Measurements from ENCODE around the gene NR1I3.

The NR1I3 gene

DNA sequence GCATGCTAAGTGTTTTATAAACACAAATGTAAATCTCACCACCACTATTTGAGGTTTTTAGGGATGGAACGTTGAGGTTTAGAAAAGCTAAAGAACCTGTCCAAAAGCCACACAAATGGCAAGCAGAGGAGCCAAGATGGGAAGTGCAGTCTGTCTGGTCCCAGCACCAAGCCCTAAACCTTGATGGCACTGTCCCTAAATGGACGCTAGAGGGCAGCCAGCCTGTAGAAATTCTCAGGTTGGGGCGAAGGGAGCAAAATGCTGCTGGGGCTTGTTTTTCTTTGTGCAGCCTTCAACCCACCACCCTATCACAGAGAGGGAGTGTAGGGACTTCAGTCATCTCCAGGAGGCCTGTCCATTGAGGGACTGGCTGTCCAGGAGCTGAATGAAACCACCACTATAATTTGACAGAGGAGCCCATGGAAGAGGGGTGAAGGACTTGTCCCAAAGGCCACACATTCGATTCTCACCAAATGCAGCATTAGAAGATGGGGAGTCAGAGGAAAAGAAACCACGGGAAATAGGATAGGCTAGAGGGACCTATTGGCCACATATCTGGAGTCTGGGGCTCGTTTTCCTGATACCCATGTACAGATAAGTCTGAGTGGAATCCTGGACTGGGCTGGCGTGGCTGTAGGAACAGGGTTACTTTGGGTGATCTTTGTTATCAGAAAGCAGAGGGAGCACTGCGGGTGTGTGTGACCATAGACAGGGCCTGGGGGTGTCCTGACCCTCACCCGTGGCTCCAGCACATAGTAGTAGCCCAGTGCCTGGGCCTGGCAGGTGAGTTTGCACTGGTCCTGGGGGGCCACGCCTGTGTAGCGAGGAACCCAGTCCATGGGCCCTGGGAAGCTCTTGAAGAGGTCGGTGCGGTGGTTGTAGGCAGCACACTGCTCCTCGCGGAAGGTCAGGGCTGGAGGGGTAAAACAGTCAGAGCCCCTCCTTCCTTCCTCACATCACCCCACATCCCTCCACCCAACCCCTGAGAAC is 45.2 kb downstream of the NR1I3 start:
- peak; percentile 98 for TF ChIP-seq CTCF (IDR thresholded peaks at IDR 0.05; ENCODE audit: insufficient read depth, low read depth, low read length, missing control alignments)
- H3K4me3 ChIP-seq (ENCODE audit: low read length) = no peak overlapping the region
- peak; percentile 73 for DNase-seq (ENCODE audit: low read depth)

DNA sequence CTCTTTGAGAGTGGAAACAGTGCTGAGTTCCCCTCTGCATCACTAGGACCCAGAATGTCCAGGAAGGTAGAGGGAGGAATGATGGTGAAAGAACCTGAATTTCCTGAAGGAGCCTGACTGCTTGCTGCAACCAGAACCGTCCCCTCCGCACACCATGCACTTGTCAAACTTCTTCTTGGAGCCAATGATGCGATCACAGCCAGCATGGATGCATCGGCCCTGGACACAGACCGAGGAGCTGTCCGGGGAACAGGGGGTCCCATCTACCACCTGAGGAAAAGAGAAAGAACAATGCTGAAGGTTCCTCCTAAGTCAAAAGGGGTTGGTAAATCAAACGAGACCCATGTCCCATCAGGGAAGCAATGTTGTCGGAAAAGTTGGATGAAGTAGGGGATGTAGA is 46.0 kb downstream of the NR1I3 start:
- H3K4me3 ChIP-seq (ENCODE audit: low read length) = no peak overlapping the region
- no peak for TF ChIP-seq CTCF (IDR thresholded peaks at IDR 0.05; ENCODE audit: insufficient read depth, low read depth, low read length, missing control alignments)
- no peak for DNase-seq (ENCODE audit: low read depth)

- no peak for TF ChIP-seq CTCF (IDR thresholded peaks at IDR 0.05; ENCODE audit: insufficient read depth, low read depth, low read length, missing control alignments)
- DNase-seq (ENCODE audit: low read depth) = no peak
- no peak overlapping the region for H3K4me3 ChIP-seq (ENCODE audit: low read length)
Observed at GRCh38 chr1:161190962-161191521, 47.0 kb downstream of the NR1I3 start.

- no peak for DNase-seq (ENCODE audit: low read depth)
- TF ChIP-seq CTCF (IDR thresholded peaks at IDR 0.05; ENCODE audit: insufficient read depth, low read depth, low read length, missing control alignments) = no peak
- H3K4me3 ChIP-seq (ENCODE audit: low read length) = no peak overlapping the region
Observed at GRCh38 chr1:161189036-161189435, 49.0 kb downstream of the NR1I3 start.

GRCh38 chr1:161188381-161188780 is 49.6 kb downstream of the NR1I3 start:
- DNase-seq (ENCODE audit: low read depth) = no peak
- H3K4me3 ChIP-seq (ENCODE audit: low read length) = no peak overlapping the region
- no peak for TF ChIP-seq CTCF (IDR thresholded peaks at IDR 0.05; ENCODE audit: insufficient read depth, low read depth, low read length, missing control alignments)

DNA sequence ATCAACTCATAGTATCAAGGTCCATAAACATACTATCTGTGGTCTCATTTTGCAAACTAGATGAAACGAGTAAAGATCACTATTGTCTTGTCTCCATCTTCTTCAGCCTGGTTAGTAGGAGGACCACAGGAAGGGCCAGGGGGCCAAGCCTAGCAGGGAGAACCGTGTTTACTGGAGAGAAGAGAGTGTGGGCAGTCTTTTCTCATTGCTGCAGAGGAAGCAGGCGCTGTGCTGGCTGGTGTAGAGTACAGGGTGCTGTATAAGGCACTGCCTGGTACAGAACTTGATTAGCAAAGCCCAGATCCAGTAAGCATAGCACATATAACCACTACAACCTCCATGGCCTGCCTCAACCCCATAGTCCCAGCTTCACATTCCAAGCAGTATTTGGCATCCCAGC is 50.7 kb downstream of the NR1I3 start:
- no peak for TF ChIP-seq CTCF (IDR thresholded peaks at IDR 0.05; ENCODE audit: insufficient read depth, low read depth, low read length, missing control alignments)
- no peak for DNase-seq (ENCODE audit: low read depth)
- H3K4me3 ChIP-seq (ENCODE audit: low read length) = no peak overlapping the region
